Stimulated activated CD8-positive, alpha-beta memory T cell treated with anti-CD3 and anti-CD28 coated beads, Interleukin-12 subunit alpha, Interleukin-12 subunit beta, amount 100 ng/mL, for 1 hour (primary cell): ENCODE measurements around the gene ZNF705A.
A peak's percentile ranks its signal among the peaks of the same experiment; 100 is the strongest.
"Not testable (repeated sequence)": the region's sequence is repeated elsewhere in the genome, so short reads cannot be mapped to it uniquely, and the experiment has no call there.

ENCODE experiments used
- DNase-seq: peaks from one replicate; pipeline ENCODE4 v3.0.0-alpha.2; 2020; ENCODE audit warnings: low read depth

ZNF705A gene

DNA sequence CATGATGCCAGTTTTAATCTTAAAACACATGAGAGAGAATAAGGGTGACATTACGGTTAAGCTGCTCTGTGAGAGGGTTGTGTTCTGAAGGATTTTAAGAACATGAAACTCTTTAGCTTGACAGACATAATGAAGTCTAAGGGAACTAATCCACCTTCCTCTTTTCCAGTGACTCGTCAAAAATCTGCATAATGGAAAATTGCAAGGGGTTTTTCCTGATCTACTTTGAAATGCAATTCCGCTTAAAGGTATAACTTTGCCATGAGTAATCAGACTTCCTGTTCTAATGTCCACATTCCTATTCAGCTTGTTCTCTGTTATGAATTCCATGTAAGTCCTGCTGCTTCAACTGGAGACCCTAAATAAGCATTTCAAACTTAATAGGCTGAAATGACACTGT lies at the start of gene ZNF705A:
ZNF705A (plus strand) TSS at position 171 of the 400 bp plus-strand sequence. CDS start 15,611 bp downstream, outside the sequence.
- DNase-seq, result no peak

DNA sequence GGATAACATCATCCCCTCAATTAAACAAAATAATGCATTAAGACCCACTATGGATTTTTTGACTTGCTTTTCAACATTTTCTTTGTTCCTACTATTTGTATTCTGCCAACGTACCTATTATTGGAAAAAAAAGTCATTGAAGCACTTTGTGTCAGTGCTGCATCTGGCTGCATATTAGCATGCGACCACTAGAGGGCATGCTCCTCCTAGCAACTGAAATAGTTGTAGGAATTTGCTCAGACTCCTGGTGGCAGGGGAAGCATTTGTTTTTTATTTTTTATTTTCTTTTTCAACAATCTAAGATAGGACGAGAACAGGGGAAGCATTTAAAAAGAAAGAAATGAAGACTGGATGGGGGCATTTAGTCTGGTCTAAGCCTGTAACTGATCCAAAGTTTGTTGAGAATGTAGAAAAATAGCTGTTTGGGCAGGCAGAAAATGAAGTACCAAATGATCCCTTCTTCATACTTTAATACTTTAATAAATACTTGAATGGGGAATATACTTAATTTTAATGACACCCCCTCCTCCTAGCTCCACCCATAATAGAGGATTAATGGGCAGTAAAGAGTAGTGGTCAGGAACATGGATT lies 47.9 kb upstream of the ZNF705A start:
- DNase-seq, result peak; percentile 59

DNA sequence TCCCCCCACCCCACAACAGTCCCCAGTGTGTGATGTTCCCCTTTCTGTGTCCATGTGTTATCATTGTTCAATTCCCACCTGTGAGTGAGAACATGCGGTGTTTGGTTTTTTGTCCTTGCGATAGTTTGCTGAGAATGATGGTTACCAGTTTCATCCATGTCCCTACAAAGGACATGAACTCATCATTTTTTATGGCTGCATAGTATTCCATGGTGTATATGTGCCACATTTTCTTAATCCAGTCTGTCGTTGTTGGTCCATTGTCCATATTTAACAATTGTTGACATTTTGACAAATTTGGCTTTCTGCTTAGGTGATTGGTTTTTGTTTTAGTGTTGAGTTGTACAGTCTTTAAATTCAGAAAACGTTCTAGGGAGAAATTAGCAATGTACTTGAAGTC lies 43.7 kb upstream of the ZNF705A start:
- not testable (repeated sequence) for DNase-seq

DNA sequence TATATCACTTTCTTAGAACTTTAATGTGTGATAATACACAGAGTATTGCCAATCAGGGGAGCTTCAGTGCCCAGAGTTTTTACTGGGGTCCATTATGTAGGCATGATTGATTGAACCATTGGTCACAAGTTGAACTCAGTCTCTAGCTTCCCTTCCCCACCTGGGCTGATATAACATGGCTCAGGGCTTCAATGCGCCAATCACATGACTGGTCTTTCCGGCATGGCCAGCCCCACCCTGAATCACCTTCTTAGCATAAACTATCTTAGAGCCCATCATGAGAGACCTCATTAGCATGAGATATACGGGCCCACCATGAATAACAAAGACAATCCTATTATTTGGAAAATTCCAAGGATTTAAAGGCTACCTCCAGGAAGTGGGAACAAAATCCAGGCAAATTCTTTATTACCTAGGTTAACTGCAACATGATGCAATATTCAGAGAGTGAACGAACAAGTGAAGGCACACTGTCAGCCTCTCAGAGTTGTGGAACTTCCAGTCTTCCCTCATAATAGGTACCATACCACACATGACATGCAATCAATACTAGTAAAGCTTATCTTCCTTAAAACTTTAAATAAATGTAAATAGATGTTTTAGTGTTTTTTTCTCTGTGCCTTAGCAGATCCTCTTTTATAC lies 36.6 kb upstream of the ZNF705A start:
- no peak for DNase-seq

DNA sequence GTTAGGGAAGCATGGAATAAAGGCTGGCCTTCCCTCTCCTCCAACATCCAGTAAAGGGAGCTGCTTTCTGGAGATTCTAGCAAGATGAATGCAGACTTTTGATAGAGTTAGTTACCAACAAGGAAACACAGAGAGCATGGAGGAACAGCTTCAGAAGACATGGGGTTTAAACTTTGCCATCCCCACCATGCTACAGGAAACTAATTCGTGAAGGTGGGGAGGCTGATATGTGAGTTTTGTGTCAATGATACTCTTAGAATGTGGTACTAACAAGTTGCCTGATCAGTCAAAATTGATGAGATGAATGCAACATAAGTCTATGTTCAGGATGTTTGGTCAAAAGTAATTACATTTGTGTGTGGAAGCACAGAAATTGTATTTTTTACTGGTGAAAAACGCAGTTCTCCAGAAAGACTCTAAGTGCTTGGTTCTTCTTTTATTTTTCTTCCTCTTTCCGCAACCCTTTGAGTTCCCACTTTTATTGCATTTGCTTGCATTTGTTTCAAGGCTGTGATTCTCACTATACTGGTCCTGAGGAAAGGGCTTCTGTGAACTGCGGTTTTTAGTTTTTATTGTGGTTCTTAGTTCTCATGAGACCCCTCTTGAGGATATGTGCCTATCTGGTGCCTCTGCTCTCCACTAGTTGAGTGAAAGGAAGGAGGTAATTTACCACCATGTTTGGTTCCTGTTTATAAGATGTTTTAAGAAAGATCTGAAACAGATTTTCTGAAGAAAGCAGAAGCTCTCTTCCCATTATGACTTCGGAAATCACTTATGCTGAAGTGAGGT lies 33.5 kb upstream of the ZNF705A start, which contains the start of gene CLEC4A:
CLEC4A (plus strand) TSS at position 494 of the 789 bp plus-strand sequence; CDS start at position 756, 262 bp downstream.
- no peak for DNase-seq

DNA sequence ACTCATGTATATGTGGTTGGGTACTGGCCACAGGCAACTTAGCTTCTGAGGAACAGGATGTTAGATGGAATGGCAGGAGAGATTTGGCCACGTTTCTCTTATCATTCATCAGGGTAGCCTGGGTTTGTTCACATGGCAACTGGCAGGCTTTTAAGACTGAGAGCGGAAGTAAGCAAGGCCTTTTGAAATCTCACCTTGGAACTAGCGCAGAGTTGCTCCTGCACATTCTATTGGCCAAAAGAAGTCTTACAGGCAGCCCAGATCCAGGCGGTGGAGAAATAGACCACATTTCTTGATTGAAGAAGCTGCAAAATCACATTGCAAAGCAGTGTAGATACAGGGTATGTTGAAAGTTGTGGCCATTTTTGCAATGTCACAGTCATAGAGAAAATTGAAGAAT lies 29.7 kb upstream of the ZNF705A start:
- DNase-seq, result no peak

DNA sequence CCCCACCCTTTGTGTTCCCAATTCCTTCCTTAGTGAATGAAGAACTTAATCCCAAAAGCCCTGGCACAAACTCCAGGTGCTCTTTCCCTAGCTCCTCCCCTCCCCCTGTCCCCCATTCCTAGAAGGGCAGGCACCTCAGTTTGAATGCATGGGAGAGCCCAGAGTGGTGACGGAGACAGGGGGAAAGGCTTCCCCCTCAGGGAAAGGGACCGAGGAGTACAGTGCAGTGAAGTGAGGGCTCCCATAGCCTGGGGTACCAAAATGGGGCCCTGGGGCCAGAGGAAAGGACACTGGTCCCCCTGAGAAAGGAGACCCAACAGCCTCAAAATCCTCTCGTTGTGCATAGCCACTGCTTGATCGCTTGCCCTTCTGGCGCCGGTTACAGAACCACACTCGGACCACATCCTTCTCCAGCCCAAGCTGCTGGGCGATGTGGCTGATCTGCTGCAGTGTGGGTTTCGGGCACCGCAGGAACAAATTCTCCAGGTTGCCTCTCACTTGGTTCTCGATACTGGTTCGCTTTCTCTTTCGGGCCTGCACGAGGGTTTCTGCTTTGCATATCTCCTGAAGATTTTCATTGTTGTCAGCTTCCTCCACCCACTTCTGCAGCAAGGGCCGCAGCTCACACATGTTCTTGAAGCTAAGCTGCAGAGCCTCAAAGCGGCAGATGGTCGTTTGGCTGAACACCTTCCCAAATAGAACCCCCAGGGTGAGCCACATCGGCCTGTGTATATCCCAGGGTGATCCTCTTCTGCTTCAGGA lies 23.0 kb upstream of the ZNF705A start:
- DNase-seq, result not testable (repeated sequence)

DNA sequence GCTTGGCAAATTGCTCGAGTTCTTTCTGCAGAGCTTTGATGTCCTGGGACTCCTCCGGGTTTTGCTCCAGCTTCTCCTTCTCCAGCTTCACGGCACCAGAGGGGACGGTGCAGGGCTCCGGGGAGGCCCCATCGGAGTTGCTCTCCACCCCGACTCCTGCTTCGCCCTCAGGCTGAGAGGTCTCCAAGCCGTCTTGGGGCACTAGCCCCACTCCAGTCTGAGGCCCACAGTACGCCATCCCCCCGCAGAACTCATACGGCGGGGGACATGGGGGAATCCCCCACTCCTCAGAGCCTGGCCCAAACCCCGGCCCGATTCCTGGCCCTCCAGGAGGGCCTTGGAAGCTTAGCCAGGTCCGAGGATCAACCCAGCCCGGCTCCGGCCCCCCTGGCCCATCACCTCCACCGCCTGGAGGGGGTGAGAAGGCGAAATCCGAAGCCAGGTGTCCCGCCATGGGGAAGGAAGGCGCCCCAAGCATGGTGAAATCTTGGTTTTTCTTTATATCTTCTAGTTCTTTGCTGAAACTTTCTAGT lies 22.4 kb upstream of the ZNF705A start:
- DNase-seq, result not testable (repeated sequence)

DNA sequence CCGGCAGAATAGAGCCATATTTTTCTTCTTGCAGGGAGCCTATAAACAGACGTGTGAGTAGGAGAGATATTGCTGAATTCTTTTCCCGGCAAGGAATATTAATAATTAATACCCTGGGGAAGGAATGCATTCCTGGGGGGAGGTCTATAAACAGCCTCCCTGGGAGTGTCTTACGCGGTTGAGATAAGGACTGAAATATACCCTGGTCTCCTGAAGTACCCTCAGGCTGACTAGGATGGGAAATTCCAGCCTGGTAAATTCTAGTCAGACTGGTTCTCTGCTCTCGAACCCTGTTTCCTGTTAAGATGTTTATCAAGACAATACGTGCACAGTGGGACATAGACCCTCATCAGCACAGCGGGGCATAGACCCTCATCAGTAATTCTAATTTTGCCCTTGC lies 15.2 kb upstream of the ZNF705A start:
- DNase-seq, result not testable (repeated sequence)

DNA sequence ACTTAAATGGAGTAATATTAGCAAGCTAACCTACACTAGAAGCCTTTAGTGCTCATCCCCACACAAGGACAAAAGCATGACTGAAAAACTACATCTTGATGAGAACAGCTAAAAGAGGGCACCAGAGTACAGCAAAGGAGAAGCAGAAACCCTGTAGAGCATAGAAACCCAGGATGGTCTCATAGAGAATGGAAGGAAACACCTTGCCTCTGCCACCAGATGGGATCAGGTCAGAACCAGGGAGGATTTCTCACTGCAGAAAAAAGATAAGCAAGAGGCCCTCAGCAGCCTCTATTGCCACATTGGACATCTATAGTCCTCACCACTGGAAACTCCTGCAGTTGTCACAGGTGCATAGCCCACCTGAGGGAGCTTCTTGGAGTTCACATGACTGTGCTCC lies 13.6 kb upstream of the ZNF705A start:
- DNase-seq, result no peak

DNA sequence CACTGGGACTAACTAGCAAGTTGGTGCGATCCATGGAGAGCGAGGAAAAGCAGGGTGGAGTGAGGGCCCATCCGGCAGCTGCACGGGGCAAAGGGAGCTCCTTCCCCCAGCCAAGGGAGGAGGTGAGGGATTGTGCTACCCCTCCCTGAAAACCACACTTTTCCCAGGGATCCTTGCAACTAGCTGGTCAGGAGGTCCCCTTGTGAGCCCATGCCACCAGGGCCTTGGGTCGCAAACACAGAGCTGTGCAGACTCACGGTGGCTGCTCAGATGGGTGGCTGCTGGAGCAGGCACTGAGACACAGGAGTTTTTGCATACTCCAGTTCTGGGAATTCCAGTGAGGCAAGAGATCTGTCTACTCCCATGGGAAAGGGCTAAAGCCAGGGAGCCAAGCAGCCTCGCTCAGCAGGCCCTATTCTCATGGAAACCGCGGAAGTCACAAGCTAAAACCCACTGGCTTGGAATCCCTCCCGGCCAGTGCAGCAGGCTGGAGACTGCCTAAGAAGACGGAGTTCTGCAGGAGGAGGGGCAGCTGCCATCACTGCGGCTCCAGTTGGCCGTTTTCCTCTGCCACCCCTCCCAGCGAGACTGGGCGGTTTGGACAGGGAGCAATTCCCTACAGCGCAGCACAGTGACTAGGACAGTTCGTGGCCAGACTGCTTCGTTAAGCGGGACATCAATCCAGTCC lies 10.9 kb upstream of the ZNF705A start:
- no peak for DNase-seq

DNA sequence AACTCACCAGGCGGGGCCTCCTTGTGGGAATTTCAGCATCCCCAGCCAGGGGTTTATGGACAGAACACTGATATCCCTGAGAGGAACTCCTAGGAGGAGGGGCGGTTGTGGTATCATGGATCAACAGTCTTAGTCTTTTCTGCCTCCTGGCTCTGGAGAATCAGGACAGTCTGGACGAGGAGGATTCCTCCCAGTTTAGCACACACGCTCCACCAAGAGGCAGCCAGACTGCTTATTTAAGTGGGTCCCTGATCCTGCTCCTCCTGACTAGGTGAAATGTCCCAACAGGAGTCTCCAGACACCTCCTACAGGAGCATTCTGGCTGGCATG lies 10.4 kb upstream of the ZNF705A start:
- DNase-seq, result no peak

DNA sequence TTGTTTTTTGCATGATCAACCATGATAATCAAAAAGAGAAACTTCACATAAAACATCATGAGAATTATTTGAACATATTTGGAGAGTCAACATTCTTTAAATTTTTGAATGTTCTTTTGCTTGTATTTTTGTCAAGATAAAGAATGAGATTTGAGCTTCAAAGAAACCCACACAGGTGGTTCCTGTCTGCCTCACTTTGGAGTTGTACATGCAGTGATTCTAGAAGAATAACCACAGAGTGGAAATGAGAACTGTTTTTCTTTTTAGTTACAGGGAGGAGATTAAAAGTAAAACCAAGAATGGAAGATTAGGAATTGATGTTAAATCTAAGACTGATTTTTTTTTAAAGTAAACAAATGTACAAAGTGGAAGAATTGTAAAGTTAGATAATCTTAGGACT lies 2.3 kb upstream of the ZNF705A start:
- DNase-seq, result no peak

DNA sequence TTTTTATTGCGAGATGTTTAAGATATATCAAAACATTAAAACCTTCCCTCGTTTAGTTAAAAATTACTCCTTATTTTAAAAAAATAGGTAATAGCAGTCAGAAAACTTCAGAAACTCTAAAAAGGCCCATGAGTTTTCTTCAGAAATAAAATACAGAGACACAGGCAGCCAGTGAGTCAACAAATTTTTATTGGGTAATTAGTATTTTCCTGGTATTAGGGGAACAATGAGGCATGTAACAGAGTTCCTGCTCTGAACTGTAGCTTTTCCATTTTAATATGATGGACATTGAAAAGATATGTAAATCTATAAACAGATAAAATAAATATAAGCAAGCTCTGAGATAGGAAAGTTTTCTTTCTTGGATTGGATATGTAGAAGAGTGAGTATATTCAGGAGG lies 399 bp upstream of the ZNF705A start:
- no peak for DNase-seq

DNA sequence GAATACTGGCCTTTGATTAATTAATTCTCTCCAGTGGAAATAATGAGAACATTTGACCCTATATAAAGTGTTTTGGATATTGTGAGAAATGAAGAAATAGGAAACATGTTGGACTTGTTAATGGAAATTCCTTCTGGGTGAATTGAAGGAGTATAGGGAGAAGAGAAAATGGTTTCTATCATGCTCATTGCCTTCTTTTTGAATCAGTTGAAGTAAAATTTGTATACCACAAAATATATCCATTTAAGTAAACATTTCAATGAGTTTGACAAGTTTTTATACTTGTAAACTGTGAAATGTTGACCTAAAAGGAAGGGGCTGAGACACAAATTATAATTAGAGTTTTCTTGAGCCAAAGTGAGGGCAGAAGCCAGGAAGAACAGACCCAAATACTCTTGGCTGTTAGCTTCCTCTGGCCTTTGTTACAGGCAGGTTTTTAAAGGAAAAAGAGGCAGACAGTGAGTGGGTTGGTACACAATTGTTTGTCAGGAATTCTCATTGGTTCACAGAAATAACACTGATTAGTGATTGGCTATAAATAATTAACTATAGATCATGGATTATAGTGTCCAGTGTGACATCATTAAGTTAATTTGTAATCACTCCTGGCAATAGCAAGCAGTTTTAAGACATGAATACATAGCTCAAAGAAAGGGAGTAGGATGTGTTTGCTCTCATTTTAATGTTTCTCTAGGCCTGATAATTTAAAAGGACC lies 826 bp downstream of the ZNF705A start:
- no peak for DNase-seq

DNA sequence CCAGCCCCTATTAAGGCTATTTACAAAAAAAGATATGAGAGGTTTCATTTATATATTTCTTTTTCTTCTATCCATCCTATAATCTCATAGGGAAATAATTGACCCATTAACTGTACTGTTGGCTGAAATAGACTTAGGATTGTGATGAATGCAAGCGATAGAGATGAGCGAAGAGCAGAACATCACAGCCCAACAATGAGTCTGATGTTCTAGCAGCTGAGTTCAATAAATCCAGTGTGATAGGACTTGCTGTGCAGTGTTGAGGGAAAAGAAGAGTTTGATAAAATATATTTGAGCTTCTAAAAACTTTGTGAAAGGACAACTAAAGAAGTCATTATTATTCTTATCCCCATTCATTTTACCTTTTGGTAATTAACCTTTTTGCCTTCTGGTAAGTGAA lies 16.1 kb downstream of the ZNF705A start:
- not testable (repeated sequence) for DNase-seq

DNA sequence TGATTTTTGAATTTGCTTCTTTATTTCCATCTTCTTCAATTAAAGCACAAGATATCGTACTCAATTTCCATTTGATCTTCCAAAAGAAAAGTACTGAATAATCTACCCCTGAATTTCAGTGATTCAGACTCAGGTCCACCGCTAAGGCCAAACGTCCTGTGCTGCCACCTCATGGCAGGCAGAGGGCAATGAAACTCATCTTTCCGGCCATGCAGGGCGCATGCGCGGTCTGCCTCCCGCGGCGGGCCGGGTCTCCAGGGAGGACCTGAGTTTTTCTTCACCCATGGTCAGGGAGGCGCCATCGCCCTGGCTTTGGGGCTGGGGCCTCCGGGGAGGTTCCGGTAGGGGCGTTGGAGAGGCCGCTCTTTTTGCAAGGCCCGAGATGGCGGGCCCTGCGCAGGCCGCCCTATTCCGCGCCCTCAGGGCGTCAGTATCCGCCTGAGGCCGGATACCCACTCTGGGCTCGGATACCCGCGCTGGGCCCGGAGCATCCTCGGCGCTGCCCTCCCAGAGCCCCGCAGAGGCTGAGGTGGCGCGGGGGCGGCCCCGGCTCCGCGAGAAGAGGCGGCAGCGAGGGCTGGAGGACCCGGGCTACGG lies 23.3 kb downstream of the ZNF705A start:
- peak; percentile 35 for DNase-seq

DNA sequence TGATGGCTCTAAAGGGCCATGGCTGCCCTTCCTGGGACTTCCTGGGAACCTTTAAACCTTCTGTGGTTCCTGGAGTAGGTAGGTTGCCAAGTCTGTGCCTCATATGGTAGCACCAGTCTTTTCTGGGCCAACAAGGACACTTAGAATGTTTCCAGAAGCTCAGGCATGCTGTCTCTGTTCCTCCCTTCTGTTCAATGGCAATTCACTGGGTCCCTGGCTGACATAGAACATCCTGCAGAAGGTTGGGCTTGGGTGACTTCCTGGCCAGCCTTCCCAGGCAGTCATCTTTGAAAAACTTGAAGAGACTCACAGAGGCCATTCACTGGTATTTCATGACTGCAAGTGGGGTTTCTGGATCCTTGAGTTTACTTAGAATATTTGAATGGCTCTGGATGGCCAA lies 24.5 kb downstream of the ZNF705A start:
- not testable (repeated sequence) for DNase-seq

DNA sequence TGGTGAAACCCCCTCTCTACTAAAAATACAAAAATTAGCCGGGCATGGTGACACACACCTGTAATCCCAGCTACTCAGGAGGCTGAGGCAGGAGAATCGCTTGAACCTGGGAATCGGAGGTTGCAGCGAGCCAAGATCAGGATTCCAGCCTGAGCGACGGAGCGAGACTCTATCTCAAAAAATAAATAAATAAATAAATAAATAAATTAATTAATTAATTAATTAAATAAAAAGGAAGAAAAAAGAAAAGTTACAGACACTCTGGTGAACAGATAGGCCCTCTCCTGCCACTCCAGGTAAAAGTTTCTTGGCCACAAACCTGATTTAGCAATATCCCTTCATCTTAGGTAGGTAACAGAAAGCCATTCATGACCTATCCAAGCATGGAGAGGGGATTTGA lies 26.1 kb downstream of the ZNF705A start:
- not testable (repeated sequence) for DNase-seq

DNA sequence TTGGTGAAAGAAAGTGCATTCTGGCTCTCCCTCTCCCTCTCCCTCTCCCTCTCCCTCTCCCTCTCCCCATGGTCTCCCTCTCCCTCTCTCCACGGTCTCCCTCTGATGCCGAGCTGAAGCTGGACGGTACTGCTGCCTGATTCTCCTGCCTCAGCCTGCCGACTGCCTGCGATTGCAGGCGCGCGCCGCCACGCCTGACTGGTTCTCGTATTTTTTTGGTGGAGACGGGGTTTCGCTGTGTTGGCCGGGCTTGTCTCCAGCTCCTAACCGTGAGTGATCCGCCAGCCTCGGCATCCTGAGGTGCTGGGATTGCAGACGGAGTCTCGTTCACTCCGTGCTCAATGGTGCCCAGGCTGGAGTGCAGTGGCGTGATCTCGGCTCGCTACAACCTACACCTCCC lies 26.5 kb downstream of the ZNF705A start:
- DNase-seq, result not testable (repeated sequence)
